Glutamatergic neuron (in vitro differentiated cells): Measurements from ENCODE around the gene ST8SIA4. TPM values are rescaled to one million over a fixed set of nuclear protein-coding genes. Genes with fewer than 3 reads are reported as not detected.

Source experiments
- DNase-seq: peaks from one replicate; pipeline ENCODE4 v3.0.0; 2022
- H3K27ac Mint-ChIP-seq: one replicate; pipeline ENCODE4 v1.8.0; 2020; ENCODE audit warnings: mild to moderate bottlenecking, mixed read lengths, inconsistent platforms; ENCODE audit not compliant: unreplicated experiment
- H3K27me3 Mint-ChIP-seq: one replicate; pipeline ENCODE4 v1.8.0; 2020; ENCODE audit warnings: mild to moderate bottlenecking, moderate library complexity, mixed read lengths, inconsistent platforms; ENCODE audit not compliant: unreplicated experiment
- H3K36me3 Mint-ChIP-seq: one replicate; pipeline ENCODE4 v1.8.0; 2020; ENCODE audit warnings: mild to moderate bottlenecking, mixed read lengths, inconsistent platforms; ENCODE audit not compliant: unreplicated experiment
- H3K4me1 Mint-ChIP-seq: one replicate; pipeline ENCODE4 v1.8.0; 2020; ENCODE audit warnings: mild to moderate bottlenecking, low read depth, mixed read lengths, inconsistent platforms; ENCODE audit not compliant: unreplicated experiment
- H3K4me3 Mint-ChIP-seq: one replicate; pipeline ENCODE4 v1.8.0; 2020; ENCODE audit warnings: mild to moderate bottlenecking, mixed read lengths, inconsistent platforms; ENCODE audit not compliant: unreplicated experiment
- H3K9me3 Mint-ChIP-seq: one replicate; pipeline ENCODE4 v1.8.0; 2020; ENCODE audit warnings: mild to moderate bottlenecking, moderate library complexity, mixed read lengths, inconsistent platforms; ENCODE audit not compliant: unreplicated experiment
- CTCF ChIP-seq: fragments of 200-600 bp; sonication (generic); IDR thresholded peaks from one replicate; pipeline ENCODE4 v1.5.0; 2021; ENCODE audit not compliant: partially characterized antibody, unreplicated experiment
- total RNA-seq: library from RNA; stranded (reverse); fragmentation: NEBNext Ultra II Directional; extraction: Animal tissue kit (Norgen Biotek cat#: 25700); gene quantifications from one replicate; pipeline ENCODE4 v1.2.1, GENCODE V29; 2021; ENCODE audit not compliant: unreplicated experiment

Gene ST8SIA4
- total RNA-seq, 1 donor from 2014 or later = 12.6 TPM

DNA sequence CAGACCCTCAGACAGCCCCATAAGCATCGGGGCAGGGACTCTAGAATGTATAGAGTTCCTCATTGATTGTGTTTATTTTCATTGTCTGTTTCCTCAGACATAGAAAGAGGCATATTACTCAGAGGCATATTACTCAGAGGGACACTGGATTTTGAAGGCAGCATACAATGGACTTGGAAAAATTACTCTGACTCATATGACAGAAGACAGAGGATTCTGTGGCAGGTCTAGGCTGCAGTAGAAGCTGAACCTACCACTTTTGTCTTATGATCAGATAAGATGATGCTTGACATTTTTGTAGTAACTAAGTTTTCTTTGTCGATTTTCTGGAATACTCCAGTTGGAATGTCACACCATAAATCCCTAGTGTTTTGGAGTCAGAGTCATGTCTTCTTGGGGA is 105.2 kb downstream of the ST8SIA4 start:
- Mint-ChIP-seq H3K9me3 (no peaks in the 10 kb centered on the region), H3K36me3 (peaks cover 8% of the 10 kb centered on the region), H3K27me3 (peaks cover 2% of the 10 kb centered on the region), H3K27ac (no peak overlapping the region), H3K4me3 (no peak overlapping the region), H3K4me1 (peaks cover 9% of the 10 kb centered on the region)
- no peak for TF ChIP-seq CTCF
- no peak for DNase-seq

DNA sequence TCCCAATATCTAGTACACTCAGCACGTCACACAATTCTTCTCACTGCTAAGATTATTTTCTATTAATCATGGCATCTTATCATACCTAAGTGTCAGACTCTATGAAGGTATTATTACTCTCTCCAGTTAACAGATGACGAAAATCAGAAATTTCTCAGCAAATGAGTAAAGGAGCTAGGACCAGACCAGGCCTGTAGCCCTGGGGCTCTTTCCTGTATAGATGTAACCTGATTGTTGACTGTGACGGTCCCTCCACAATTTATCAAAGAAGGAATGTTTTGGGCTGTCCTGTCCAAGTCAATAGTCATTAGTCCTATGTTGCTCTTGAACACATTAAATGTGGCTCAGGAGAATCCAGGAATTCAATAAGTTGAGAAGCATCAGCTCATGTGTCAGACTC is 106.2 kb downstream of the ST8SIA4 start:
- peaks cover under 1% of the 10 kb centered on the region for H3K36me3 Mint-ChIP-seq
- H3K4me3 Mint-ChIP-seq = no peak overlapping the region
- no peak overlapping the region for H3K27ac Mint-ChIP-seq
- H3K9me3 Mint-ChIP-seq = no peaks in the 10 kb centered on the region
- H3K4me1 Mint-ChIP-seq = peaks cover 3% of the 10 kb centered on the region
- TF ChIP-seq CTCF = no peak
- DNase-seq = no peak
- H3K27me3 Mint-ChIP-seq = no peaks in the 10 kb centered on the region

DNA sequence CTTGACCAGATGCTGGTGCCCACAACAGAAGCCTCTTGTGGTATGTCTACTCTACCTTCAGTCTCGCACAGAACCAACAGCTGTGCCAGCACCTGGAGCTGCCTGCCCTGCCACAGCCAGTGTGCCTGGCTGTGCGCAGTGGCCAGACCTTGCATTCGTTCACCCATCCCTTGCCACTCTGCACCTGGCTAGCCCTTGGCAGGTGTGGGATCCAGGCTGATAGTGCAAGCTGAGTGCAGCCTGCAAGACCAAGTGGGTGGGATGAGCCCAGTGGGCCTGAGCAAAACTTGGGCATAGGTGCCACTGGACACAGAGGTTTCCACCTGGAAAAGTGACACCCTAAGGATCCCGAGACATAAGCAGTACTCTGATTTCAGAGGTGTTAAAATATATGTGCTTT is 108.2 kb downstream of the ST8SIA4 start:
- Mint-ChIP-seq H3K27me3 (no peaks in the 10 kb centered on the region), H3K36me3 (no peaks in the 10 kb centered on the region), H3K4me1 (peaks cover 9% of the 10 kb centered on the region), H3K9me3 (peaks cover 2% of the 10 kb centered on the region), H3K4me3 (no peak overlapping the region), H3K27ac (no peak overlapping the region)
- TF ChIP-seq CTCF = no peak
- no peak for DNase-seq

- Mint-ChIP-seq H3K4me3 (no peak overlapping the region), H3K4me1 (peaks cover 10% of the 10 kb centered on the region), H3K36me3 (no peaks in the 10 kb centered on the region), H3K9me3 (peaks cover 2% of the 10 kb centered on the region), H3K27me3 (no peaks in the 10 kb centered on the region), H3K27ac (no peak overlapping the region)
- no peak for DNase-seq
- no peak for TF ChIP-seq CTCF
Observed at GRCh38 chr5:100794218-100794617, 108.9 kb downstream of the ST8SIA4 start.

- TF ChIP-seq CTCF = no peak
- Mint-ChIP-seq H3K9me3 (peaks cover 2% of the 10 kb centered on the region), H3K4me1 (peaks cover 10% of the 10 kb centered on the region), H3K27me3 (no peaks in the 10 kb centered on the region), H3K27ac (no peak overlapping the region), H3K36me3 (no peaks in the 10 kb centered on the region), H3K4me3 (no peak overlapping the region)
- DNase-seq = no peak
Observed at GRCh38 chr5:100792781-100793180, 110.3 kb downstream of the ST8SIA4 start.
